Osteoblast (primary cell): ENCODE results near the gene HS6ST3. TPM values are rescaled to one million over a fixed set of nuclear protein-coding genes. Genes with fewer than 3 reads are reported as not detected.

ENCODE experiments used
- DNase-seq: peaks from one replicate; pipeline ENCODE4 v3.0.0; 2011; ENCODE audit warnings: low spot score, mixed read lengths; ENCODE audit not compliant: insufficient read length; ENCODE audit errors: missing footprints
- H2AFZ ChIP-seq: 2 replicates; pipeline ENCODE4 v1.6.0; 2011; ENCODE audit warnings: mild to moderate bottlenecking, low read length
- H3K27ac ChIP-seq: 2 replicates; pipeline ENCODE4 v1.5.1; 2011; ENCODE audit warnings: mild to moderate bottlenecking, low read depth, low read length, moderate library complexity
- H3K27me3 ChIP-seq: 2 replicates; pipeline ENCODE4 v1.6.0; 2012; ENCODE audit warnings: mild to moderate bottlenecking, control low read depth, inconsistent platforms, low read length, moderate library complexity; ENCODE audit not compliant: insufficient read depth
- H3K36me3 ChIP-seq: 2 replicates; pipeline ENCODE4 v1.5.1; 2011; ENCODE audit warnings: mild to moderate bottlenecking, low read length, control low read depth, moderate library complexity; ENCODE audit not compliant: insufficient read depth
- H3K4me1 ChIP-seq: 2 replicates; pipeline ENCODE4 v1.5.1; 2011; ENCODE audit warnings: mild to moderate bottlenecking, low read length, control low read depth, moderate library complexity; ENCODE audit not compliant: insufficient read depth
- H3K4me2 ChIP-seq: 2 replicates; pipeline ENCODE4 v1.6.0; 2011; ENCODE audit warnings: mild to moderate bottlenecking, low read length; ENCODE audit not compliant: insufficient read depth
- H3K4me3 ChIP-seq: fragments of 200-600 bp; sonication (generic); 3 replicates; pipeline ENCODE4 v1.5.1; 2012; ENCODE audit warnings: mild to moderate bottlenecking, low read length, inconsistent platforms; ENCODE audit not compliant: insufficient read depth
- H3K79me2 ChIP-seq: 2 replicates; pipeline ENCODE4 v1.6.0; 2012; ENCODE audit warnings: mild to moderate bottlenecking, low read length, control low read depth, inconsistent platforms; ENCODE audit not compliant: insufficient read depth
- H3K9me3 ChIP-seq: 2 replicates; pipeline ENCODE4 v1.5.1; 2011; ENCODE audit warnings: low read depth, low read length, control low read depth
- H4K20me1 ChIP-seq: 2 replicates; pipeline ENCODE4 v1.6.0; 2012; ENCODE audit warnings: mild to moderate bottlenecking, low read length, control low read depth; ENCODE audit not compliant: insufficient read depth
- total RNA-seq: library from RNA; depleted of rRNA; stranded (reverse); fragments of >200 nt; gene quantifications from 2 replicates; pipeline ENCODE4 v1.2.3, GENCODE V29; 2012
- TF ChIP-seq, protein P1 (sequence below): IDR thresholded peaks from 2 replicates; pipeline ENCODE4 v1.5.1; 2011; ENCODE audit warnings: mild to moderate bottlenecking, low read depth, low read length, moderate library complexity; ENCODE audit errors: extremely low read depth

Gene HS6ST3
- total RNA-seq, 1 donor = not detected

GRCh38 chr13:96844616-96845015 is 754.7 kb downstream of the HS6ST3 start:
- TF ChIP-seq, protein P1, sequence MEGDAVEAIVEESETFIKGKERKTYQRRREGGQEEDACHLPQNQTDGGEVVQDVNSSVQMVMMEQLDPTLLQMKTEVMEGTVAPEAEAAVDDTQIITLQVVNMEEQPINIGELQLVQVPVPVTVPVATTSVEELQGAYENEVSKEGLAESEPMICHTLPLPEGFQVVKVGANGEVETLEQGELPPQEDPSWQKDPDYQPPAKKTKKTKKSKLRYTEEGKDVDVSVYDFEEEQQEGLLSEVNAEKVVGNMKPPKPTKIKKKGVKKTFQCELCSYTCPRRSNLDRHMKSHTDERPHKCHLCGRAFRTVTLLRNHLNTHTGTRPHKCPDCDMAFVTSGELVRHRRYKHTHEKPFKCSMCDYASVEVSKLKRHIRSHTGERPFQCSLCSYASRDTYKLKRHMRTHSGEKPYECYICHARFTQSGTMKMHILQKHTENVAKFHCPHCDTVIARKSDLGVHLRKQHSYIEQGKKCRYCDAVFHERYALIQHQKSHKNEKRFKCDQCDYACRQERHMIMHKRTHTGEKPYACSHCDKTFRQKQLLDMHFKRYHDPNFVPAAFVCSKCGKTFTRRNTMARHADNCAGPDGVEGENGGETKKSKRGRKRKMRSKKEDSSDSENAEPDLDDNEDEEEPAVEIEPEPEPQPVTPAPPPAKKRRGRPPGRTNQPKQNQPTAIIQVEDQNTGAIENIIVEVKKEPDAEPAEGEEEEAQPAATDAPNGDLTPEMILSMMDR = no peak
- Histone ChIP-seq H3K4me2 (no peak overlapping the region), H3K27me3 (no peaks in the 10 kb centered on the region), H3K27ac (no peak overlapping the region), H3K79me2 (no peaks in the 10 kb centered on the region), H3K4me3 (no peak overlapping the region), H2AFZ (no peak overlapping the region), H4K20me1 (no peaks in the 10 kb centered on the region), H3K9me3 (no peaks in the 10 kb centered on the region), H3K4me1 (no peaks in the 10 kb centered on the region), H3K36me3 (no peaks in the 10 kb centered on the region)
- no peak for DNase-seq

DNA sequence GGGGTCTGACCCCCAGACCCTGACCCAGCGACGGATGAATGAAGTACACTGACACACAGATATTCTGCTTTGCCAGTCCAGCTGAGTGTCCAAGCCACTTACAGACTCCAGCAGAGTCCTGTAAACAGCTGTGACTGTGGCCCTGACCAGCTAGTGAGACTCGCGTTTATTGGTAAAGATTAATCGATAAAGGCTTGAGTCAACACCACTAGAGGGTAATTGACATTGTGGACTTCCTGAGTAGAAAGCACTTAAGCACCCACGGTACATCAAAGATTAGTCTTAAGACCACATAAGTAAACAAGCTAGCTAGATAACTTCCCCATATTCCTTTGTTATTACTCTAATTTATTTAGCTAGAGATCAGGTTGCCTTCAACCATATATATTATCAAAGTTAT is 758.4 kb downstream of the HS6ST3 start:
- no peak overlapping the region for H3K4me2 ChIP-seq
- no peak overlapping the region for H2AFZ ChIP-seq
- peaks cover 4% of the 10 kb centered on the region for H3K9me3 ChIP-seq
- no peaks in the 10 kb centered on the region for H3K36me3 ChIP-seq
- H3K79me2 ChIP-seq = no peaks in the 10 kb centered on the region
- TF ChIP-seq, protein P1 = no peak
- H3K4me1 ChIP-seq = no peaks in the 10 kb centered on the region
- H3K27ac ChIP-seq = no peak overlapping the region
- no peak for DNase-seq
- no peak overlapping the region for H3K4me3 ChIP-seq
- no peaks in the 10 kb centered on the region for H3K27me3 ChIP-seq
- no peaks in the 10 kb centered on the region for H4K20me1 ChIP-seq

DNA sequence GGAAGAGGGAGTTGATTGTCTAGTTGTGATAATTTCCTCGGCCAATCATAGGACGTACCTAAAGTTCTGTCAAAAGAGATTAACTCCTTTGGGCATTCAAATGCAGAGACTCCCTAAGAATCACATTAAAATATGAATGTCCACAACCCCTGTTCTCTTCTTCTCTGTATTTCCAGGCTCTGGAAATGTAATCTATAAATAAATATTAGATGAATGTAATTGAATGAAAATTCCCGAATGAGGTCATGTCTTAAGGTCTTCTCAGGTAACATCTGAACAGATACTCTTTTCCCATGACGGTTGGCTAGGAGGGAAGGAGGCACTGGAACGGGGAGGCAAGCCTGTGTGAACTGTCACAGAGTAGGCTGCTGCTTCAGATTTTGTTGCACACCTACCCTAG is 759.2 kb downstream of the HS6ST3 start:
- Histone ChIP-seq H2AFZ (no peak overlapping the region), H3K36me3 (no peaks in the 10 kb centered on the region), H3K4me3 (no peak overlapping the region), H3K9me3 (peaks cover 4% of the 10 kb centered on the region), H3K27ac (no peak overlapping the region), H3K4me2 (no peak overlapping the region), H3K79me2 (no peaks in the 10 kb centered on the region), H4K20me1 (no peaks in the 10 kb centered on the region), H3K4me1 (no peaks in the 10 kb centered on the region), H3K27me3 (no peaks in the 10 kb centered on the region)
- TF ChIP-seq, protein P1 = no peak
- DNase-seq = no peak

- H3K4me3 ChIP-seq = no peak overlapping the region
- no peaks in the 10 kb centered on the region for H3K36me3 ChIP-seq
- H3K4me1 ChIP-seq = no peaks in the 10 kb centered on the region
- H3K9me3 ChIP-seq = peaks cover 4% of the 10 kb centered on the region
- no peak for DNase-seq
- TF ChIP-seq, protein P1 = no peak
- no peaks in the 10 kb centered on the region for H3K79me2 ChIP-seq
- H3K27ac ChIP-seq = no peak overlapping the region
- H2AFZ ChIP-seq = no peak overlapping the region
- no peaks in the 10 kb centered on the region for H4K20me1 ChIP-seq
- no peaks in the 10 kb centered on the region for H3K27me3 ChIP-seq
- H3K4me2 ChIP-seq = no peak overlapping the region
Measured at GRCh38 chr13:96850538-96851145, 760.7 kb downstream of the HS6ST3 start.
